Aortic smooth muscle cell (primary cell): ENCODE results near the gene MEMO1. TPM values are rescaled to one million over a fixed set of nuclear protein-coding genes. Genes with fewer than 3 reads are reported as not detected.

ENCODE experiments used
- total RNA-seq: library from RNA; depleted of rRNA; stranded (reverse); fragments of >200 nt; gene quantifications from 2 replicates; pipeline ENCODE4 v1.2.3, GENCODE V29; 2014

The MEMO1 gene
- total RNA-seq, result 30.3 and 35.4 TPM in 2 replicates

GRCh38 chr2:32010670-32011484 is at the start of gene MEMO1:
Gene MEMO1 (minus strand): TSS chr2:32011008. CDS start chr2:32010247, 761 bp downstream.

GRCh38 chr2:32039447-32040219 is 28.8 kb upstream of the MEMO1 start, which contains the start of gene DPY30:
Gene DPY30 (minus strand): TSS chr2:32039805. CDS start chr2:32039456, 349 bp downstream.

Other genes with a start within 250 kb of the MEMO1 start
- gene DPY30, start 28.8 kb upstream of the MEMO1 start, total RNA-seq, result 53.8 and 53.9 TPM in 2 replicates
- 22.9 and 25.7 TPM in 2 replicates for gene SPAST, start 52.5 kb upstream of the MEMO1 start, total RNA-seq
- 20.6 and 23.6 TPM in 2 replicates for gene SLC30A6, start 154.9 kb upstream of the MEMO1 start, total RNA-seq